Measurements from ENCODE around the gene CLDN24.

CLDN24 gene

GRCh38 chr4:183347146-183347545, 24.9 kb upstream of the CLDN24 start:
- Histone ChIP-seq H3K4me3 (ENCODE audit: low read depth, low read length) (no peak overlapping the region), H3K27ac (no peak overlapping the region), H3K27me3 (replicated peaks) (no peaks in the 10 kb centered on the region), H3K36me3 (replicated peaks) (no peaks in the 10 kb centered on the region)
- TF ChIP-seq, protein P1, sequence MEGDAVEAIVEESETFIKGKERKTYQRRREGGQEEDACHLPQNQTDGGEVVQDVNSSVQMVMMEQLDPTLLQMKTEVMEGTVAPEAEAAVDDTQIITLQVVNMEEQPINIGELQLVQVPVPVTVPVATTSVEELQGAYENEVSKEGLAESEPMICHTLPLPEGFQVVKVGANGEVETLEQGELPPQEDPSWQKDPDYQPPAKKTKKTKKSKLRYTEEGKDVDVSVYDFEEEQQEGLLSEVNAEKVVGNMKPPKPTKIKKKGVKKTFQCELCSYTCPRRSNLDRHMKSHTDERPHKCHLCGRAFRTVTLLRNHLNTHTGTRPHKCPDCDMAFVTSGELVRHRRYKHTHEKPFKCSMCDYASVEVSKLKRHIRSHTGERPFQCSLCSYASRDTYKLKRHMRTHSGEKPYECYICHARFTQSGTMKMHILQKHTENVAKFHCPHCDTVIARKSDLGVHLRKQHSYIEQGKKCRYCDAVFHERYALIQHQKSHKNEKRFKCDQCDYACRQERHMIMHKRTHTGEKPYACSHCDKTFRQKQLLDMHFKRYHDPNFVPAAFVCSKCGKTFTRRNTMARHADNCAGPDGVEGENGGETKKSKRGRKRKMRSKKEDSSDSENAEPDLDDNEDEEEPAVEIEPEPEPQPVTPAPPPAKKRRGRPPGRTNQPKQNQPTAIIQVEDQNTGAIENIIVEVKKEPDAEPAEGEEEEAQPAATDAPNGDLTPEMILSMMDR (IDR thresholded peaks at IDR 0.05; ENCODE audit: low read depth, low read length, missing control alignments): no peak
- no peak for DNase-seq
- in situ Hi-C loops (cut with HindIII; ENCODE audit: low pct_ligation_motif_present, low sequenced_read_pairs): no loop called here

- no peak for DNase-seq
- TF ChIP-seq, protein P1 (IDR thresholded peaks at IDR 0.05; ENCODE audit: low read depth, low read length, missing control alignments): no peak
- Histone ChIP-seq H3K36me3 (replicated peaks) (no peaks in the 10 kb centered on the region), H3K27ac (no peak overlapping the region), H3K4me3 (ENCODE audit: low read depth, low read length) (no peak overlapping the region), H3K27me3 (replicated peaks) (no peaks in the 10 kb centered on the region)
- in situ Hi-C loops (cut with HindIII; ENCODE audit: low pct_ligation_motif_present, low sequenced_read_pairs): no loop called here
Observed at GRCh38 chr4:183345261-183345660, 23.0 kb upstream of the CLDN24 start.

GRCh38 chr4:183344523-183345255, 22.5 kb upstream of the CLDN24 start:
- H3K27ac ChIP-seq: no peak overlapping the region
- DNase-seq: no peak
- TF ChIP-seq, protein P1 (IDR thresholded peaks at IDR 0.05; ENCODE audit: low read depth, low read length, missing control alignments): no peak
- no peaks in the 10 kb centered on the region for H3K27me3 ChIP-seq (replicated peaks)
- H3K4me3 ChIP-seq (ENCODE audit: low read depth, low read length): no peak overlapping the region
- in situ Hi-C loops (cut with HindIII; ENCODE audit: low pct_ligation_motif_present, low sequenced_read_pairs): no loop called here
- no peaks in the 10 kb centered on the region for H3K36me3 ChIP-seq (replicated peaks)

GRCh38 chr4:183343730-183344129, 21.5 kb upstream of the CLDN24 start:
- Histone ChIP-seq H3K36me3 (replicated peaks) (no peaks in the 10 kb centered on the region), H3K27ac (no peak overlapping the region), H3K4me3 (ENCODE audit: low read depth, low read length) (no peak overlapping the region), H3K27me3 (replicated peaks) (no peaks in the 10 kb centered on the region)
- TF ChIP-seq, protein P1 (IDR thresholded peaks at IDR 0.05; ENCODE audit: low read depth, low read length, missing control alignments): no peak
- no peak for DNase-seq
- in situ Hi-C loops (cut with HindIII; ENCODE audit: low pct_ligation_motif_present, low sequenced_read_pairs): no loop called here

DNA sequence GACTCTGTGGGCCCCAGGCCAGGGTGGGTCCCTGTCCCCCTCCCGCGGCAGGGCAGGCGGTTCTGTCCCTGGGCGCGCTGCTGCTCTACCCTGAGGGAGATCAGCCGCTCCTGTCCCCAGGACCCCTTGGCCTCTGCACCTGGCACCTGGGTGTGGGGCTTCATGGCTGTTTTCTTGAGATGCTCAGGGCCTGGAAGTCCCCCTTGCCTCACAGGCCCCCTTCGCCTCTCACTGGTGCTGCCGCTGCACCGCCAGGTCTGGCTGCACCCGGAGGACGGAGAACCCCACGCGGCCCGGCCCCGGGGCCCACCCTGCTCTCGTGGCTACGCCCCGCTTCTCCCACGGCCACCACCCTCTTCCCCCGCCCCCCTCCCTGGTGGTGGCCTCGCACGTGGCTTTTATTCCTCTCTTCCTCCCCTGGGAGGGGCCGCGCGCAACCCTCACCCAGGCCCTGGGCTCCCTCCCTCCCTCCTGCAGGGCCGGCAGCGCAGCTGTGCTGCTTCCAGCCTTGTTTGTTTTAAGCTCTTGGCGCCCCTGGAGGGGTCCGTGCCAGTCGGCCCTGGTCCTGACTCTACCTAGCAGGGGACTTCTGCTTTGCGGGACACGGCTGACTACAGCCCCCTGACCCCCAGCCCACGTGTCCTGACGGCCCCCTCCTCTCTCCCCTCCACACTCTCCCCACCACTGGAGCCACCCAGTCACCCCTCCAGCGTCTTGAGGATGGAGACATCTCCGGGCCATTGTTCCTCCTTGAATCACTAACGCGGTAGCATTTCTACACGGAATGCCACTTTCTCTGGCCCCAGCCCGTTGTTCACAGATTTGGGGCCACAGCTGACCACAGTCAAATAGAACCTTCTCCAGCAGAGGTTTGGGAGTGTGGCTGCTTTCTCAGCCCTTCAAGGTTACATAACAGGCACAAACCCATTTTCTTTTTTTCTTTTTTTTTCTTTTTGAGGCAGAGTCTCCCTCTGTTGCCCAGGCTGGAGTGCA, 20.6 kb upstream of the CLDN24 start:
- Histone ChIP-seq H3K27me3 (replicated peaks) (no peaks in the 10 kb centered on the region), H3K27ac (no peak overlapping the region), H3K4me3 (ENCODE audit: low read depth, low read length) (no peak overlapping the region), H3K36me3 (replicated peaks) (no peaks in the 10 kb centered on the region)
- in situ Hi-C loops (cut with HindIII; ENCODE audit: low pct_ligation_motif_present, low sequenced_read_pairs): no loop called here
- TF ChIP-seq, protein P1 (IDR thresholded peaks at IDR 0.05; ENCODE audit: low read depth, low read length, missing control alignments): no peak
- DNase-seq: no peak
